ENCODE data around the gene SLC17A1.

DNA sequence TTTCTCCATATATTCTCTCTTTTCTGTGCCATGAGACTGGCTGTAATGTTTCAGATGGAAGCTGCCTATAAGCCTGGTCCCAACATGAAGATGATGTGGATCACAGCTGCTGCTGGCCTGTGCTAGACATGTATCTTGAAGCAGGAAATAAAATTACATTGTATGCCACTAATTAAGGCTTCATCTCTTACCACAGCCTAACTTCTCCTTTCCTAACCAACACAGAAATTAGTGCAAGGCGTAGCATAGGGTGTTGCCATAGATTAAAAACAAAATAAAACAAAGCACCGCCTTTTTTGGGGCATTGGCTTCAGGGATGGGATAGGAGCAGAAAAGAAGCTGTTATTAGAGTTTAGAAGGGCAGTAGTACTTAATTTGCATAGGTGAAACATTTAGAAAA is 82.0 kb downstream of the SLC17A1 start:
- TF ChIP-seq POLR2A (IDR thresholded peaks at IDR 0.05; ENCODE audit: low read depth, low read length) (no peak), POLR2AphosphoS5 (IDR thresholded peaks at IDR 0.05; ENCODE audit: low read depth, low read length) (no peak), TAF1 (IDR thresholded peaks at IDR 0.05; ENCODE audit: low read depth, low read length) (no peak), SPI1 (IDR thresholded peaks at IDR 0.05; ENCODE audit: low read depth, low read length) (no peak), PAX5 (IDR thresholded peaks at IDR 0.05; ENCODE audit: insufficient read depth, low read length, severe bottlenecking) (no peak), POU2F2 (IDR thresholded peaks at IDR 0.05; ENCODE audit: low read depth, low read length) (no peak)
